ENCODE measurements around the gene GFRA3. TPM values are rescaled to one million over a fixed set of nuclear protein-coding genes. Genes with fewer than 3 reads are reported as not detected.

GFRA3 gene
- total RNA-seq, 1 donor = not detected

DNA sequence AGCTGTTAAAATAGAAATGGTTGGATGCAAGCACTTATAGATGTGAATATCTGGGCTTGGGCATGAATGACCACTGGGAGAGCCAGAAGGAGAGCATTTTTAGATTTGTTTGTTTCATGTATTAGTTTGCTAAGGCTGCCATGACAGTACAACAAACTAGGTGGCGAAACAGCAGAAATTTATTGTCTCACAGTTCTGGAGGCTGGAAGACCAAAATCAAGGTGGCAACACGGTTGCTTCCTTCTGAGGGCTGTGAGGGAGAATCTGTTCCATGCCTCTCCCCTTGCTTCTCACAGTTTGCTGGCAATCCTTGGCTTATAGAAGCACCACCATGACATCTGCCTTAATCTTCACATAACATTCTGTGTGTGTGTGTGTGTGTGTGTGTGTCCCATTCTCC lies 41.1 kb downstream of the GFRA3 start:
- no peaks in the 10 kb centered on the region for H3K9me3 ChIP-seq (ENCODE audit: low read depth, low read length)
- no peaks in the 10 kb centered on the region for H3K4me1 ChIP-seq (ENCODE audit: insufficient read depth, low read length)
- no peaks in the 10 kb centered on the region for H3K27me3 ChIP-seq (ENCODE audit: insufficient read depth, low read length)
- no peak overlapping the region for H3K4me3 ChIP-seq (ENCODE audit: low read length)

DNA sequence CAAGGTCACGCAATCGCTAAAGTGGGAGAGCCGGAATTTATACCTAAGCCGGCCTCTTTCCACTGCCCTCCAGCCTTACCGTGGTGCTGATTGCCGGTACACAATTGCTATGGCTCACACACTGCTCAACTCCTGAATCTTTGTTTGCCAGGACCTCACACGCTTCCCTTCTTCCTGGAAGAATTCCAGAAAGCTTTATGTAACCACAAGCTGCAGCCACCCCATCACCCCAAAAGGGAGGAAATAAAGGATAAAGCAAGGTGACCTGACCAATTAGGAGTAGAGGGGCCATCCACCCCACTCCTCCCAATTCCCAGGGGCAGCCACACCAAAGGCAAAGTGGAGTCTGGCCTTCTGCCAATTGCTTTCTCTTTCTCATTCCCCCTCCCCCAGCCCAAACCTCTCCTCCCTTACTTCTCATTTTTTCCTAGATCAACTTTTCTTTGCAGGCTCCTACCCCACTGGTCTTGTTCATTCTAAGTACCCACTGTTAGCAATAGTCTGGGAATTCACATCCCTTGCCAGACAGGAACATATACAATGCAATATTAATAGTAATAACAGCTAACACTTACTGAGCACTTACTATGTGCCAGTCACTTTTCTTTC lies 43.3 kb downstream of the GFRA3 start:
- H3K27me3 ChIP-seq (ENCODE audit: insufficient read depth, low read length) = no peaks in the 10 kb centered on the region
- no peak overlapping the region for H3K4me3 ChIP-seq (ENCODE audit: low read length)
- no peaks in the 10 kb centered on the region for H3K4me1 ChIP-seq (ENCODE audit: insufficient read depth, low read length)
- no peaks in the 10 kb centered on the region for H3K9me3 ChIP-seq (ENCODE audit: low read depth, low read length)

DNA sequence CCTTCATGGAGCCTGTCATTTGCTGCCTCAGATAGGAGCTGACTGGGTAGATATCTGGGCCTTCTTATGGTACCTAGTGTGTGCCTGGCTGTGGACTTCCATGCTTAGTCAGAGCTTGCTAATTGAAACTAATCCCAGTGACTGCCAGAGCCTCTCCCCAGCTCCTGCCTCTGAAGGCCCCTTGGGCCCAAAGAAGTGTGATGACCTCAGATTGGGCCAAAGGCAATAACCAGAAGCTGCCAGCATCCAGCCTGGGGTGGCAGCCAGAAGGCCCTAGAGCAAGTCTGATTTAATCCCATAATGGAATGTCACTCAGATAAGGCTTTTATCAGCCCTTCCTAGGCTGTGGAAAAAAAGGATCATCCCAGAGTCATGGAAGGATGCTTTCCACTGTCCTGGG lies 44.2 kb downstream of the GFRA3 start:
- Histone ChIP-seq H3K4me3 (ENCODE audit: low read length) (no peak overlapping the region), H3K27me3 (ENCODE audit: insufficient read depth, low read length) (no peaks in the 10 kb centered on the region), H3K4me1 (ENCODE audit: insufficient read depth, low read length) (no peaks in the 10 kb centered on the region), H3K9me3 (ENCODE audit: low read depth, low read length) (no peaks in the 10 kb centered on the region)

DNA sequence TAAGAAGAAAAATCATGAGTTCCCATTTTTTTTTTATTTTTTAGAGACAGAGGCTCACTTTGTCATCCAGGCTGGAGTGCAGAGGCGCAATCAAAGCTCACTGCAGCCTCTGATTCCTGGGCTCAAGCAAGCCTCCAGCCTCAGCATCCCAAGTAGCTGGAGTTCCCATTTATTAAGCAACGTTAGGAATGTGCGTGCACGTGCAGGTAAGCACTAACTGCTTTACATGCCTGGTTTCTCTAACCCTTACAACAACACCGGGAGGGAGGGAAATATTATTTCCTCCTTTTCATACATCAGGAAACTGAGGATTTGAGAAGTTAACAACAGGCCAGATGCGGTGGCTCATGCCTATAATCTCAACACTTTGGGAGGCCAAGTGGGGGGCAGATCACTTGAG lies 45.0 kb downstream of the GFRA3 start:
- no peak overlapping the region for H3K4me3 ChIP-seq (ENCODE audit: low read length)
- no peaks in the 10 kb centered on the region for H3K27me3 ChIP-seq (ENCODE audit: insufficient read depth, low read length)
- no peaks in the 10 kb centered on the region for H3K4me1 ChIP-seq (ENCODE audit: insufficient read depth, low read length)
- no peaks in the 10 kb centered on the region for H3K9me3 ChIP-seq (ENCODE audit: low read depth, low read length)

DNA sequence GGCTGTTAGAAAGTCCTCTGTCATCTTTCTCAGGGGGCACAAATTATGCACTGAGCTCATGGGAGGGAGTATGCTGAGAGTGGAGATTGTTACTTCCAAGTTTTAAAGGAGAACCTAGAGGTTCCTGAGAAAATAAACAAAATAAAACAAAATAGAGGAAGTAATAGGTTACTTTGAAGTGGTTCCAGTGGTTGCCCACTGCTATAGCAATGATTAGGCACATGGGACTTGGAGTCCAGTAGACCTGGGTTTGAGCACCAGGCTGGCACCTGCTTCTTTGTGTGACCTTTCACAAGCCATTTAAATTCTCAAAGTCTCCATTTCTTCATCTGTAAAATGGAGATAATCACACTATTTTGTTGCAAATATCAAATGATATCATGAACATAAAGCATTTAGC lies 47.5 kb downstream of the GFRA3 start:
- H3K27me3 ChIP-seq (ENCODE audit: insufficient read depth, low read length) = no peaks in the 10 kb centered on the region
- peaks cover 6% of the 10 kb centered on the region for H3K4me1 ChIP-seq (ENCODE audit: insufficient read depth, low read length)
- H3K4me3 ChIP-seq (ENCODE audit: low read length) = no peak overlapping the region

DNA sequence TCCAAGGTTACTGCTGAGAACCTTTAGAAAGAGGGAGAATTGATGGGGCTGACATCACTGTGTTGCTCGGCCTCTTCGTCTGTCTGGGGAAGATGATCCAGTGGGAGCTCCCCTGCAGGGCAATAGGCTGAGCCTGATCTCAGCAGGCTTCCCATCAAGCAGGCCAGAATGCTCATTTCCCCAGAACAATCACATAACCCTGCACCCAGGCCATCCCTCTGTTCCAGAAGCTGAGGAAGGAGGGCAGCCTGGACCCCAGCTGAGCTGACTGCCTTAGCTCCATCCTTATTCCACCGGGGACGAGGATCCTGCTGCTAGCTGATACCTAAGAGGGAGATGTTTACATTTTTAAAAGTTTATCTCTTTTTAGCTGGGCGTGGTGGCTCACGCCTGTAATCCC lies 49.7 kb downstream of the GFRA3 start:
- Histone ChIP-seq H3K4me3 (ENCODE audit: low read length) (no peak overlapping the region), H3K9me3 (ENCODE audit: low read depth, low read length) (no peaks in the 10 kb centered on the region), H3K4me1 (ENCODE audit: insufficient read depth, low read length) (peaks cover 6% of the 10 kb centered on the region)

More for the DNA sequence above, 47.5 kb downstream of the GFRA3 start:
- H3K9me3 ChIP-seq (ENCODE audit: low read depth, low read length) = no peaks in the 10 kb centered on the region

DNA sequence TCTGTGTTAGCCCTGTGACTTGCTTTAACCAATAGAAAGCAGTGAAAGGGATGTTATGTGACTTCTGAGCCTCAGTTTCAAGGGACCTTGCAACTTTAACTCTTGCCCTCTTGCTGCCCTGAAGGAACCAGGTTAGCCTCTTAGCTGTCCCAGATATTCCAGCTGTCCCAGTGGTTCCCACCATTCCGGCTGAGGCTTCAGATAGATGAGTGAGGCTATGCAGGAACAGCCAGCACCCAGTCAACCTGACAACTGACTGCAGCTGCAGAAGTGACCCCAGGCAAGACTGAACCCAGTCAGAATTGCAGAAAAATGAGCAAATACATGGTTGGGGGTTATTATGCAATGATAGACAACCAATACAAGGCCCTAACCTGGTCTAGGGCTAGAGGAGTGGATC lies 50.9 kb downstream of the GFRA3 start:
- Histone ChIP-seq H3K4me3 (ENCODE audit: low read length) (no peak overlapping the region), H3K4me1 (ENCODE audit: insufficient read depth, low read length) (peaks cover 6% of the 10 kb centered on the region), H3K27me3 (ENCODE audit: insufficient read depth, low read length) (no peaks in the 10 kb centered on the region), H3K9me3 (ENCODE audit: low read depth, low read length) (no peaks in the 10 kb centered on the region)

More for the DNA sequence above, 49.7 kb downstream of the GFRA3 start:
- H3K27me3 ChIP-seq (ENCODE audit: insufficient read depth, low read length) = no peaks in the 10 kb centered on the region

DNA sequence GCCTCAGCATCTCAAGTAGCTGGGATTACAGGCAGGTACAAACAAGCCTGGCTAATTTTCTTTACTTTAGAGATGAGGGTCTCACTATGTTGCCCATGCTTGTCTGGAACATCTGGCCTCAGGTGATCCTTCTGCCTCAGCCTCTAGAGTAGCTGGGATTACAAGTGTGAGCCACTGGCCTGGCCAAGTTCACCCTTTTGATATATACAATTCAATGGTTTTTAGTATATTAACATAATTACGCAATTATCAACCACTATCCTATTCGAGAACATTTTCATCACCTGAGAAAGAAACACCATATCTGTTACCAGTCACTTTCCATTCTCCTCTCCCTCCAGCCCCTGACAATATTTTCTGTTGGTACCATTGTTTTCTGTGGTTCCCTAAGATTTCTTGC lies 57.6 kb downstream of the GFRA3 start:
- Histone ChIP-seq H3K27me3 (ENCODE audit: insufficient read depth, low read length) (no peaks in the 10 kb centered on the region), H3K4me1 (ENCODE audit: insufficient read depth, low read length) (peaks cover 18% of the 10 kb centered on the region), H3K9me3 (ENCODE audit: low read depth, low read length) (no peaks in the 10 kb centered on the region), H3K4me3 (ENCODE audit: low read length) (no peak overlapping the region)

DNA sequence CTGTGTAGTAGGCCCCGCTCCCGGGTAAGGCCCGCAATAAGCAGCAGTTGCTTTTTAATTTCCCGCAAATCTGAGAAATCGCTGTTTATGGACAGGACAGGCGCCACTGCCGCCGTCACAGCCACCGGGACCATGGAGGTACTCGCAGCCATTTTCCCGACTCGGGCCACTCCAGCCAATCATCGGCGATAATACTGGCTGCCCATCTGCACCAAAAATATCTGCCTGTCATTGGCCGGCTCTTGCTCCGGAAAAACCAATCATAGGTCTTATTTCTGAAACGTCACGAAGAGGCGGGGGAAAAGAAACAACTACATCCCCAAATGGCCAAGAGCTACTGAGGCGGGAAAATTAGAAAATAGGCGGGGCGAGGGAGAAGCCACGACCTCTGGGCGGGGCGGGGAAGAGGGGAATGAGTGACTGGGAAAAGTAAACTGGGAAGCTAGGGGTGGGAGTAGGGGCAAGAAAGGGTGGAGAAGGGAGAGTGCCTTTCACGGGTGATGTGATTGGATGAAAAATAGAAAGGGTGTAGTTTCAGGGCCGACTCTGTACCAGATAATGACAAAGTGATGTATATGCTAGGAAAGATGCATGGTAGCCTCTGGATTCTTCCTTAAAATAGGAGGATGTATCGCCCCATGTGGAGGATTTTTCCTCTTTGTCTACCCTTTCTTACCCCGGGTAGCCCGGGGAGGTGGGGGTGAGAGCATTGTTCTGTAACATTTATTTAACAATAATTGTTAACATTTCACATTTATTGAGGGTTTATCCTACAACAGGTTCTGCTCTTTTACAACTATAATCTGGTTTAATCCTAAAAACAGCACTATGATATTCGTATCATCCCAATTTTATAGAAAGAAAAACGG lies 61.0 kb downstream of the GFRA3 start, which contains the start of gene CDC23:
TSS of gene CDC23 (minus strand) at position 163 of the 869 bp plus-strand sequence. CDS start at position 152, 11 bp downstream.
- Histone ChIP-seq H3K9me3 (ENCODE audit: low read depth, low read length) (no peaks in the 10 kb centered on the region), H3K4me1 (ENCODE audit: insufficient read depth, low read length) (peaks cover 24% of the 10 kb centered on the region), H3K27me3 (ENCODE audit: insufficient read depth, low read length) (no peaks in the 10 kb centered on the region), H3K4me3 (ENCODE audit: low read length) (peak within 1 kb of the TSS; percentile 84)

DNA sequence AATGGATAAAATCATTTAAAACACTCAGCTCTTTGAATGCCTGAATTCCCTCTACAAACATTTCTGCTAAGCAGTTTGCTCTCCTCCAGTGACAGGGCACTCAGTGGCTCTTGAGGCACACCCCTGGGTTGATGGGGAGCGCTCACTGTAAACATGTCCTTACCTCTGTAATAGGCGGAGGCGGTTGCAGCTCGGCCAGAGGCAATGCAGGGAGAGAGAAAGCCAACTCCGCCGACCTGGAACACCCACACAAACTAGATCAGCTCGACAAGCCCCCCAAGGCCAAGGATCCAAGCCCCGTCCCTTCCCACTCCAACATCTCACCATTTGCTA lies 61.6 kb downstream of the GFRA3 start:
- peaks cover 24% of the 10 kb centered on the region for H3K4me1 ChIP-seq (ENCODE audit: insufficient read depth, low read length)
- H3K27me3 ChIP-seq (ENCODE audit: insufficient read depth, low read length) = no peaks in the 10 kb centered on the region
- peak overlapping the region; percentile 84 for H3K4me3 ChIP-seq (ENCODE audit: low read length)
- H3K9me3 ChIP-seq (ENCODE audit: low read depth, low read length) = no peaks in the 10 kb centered on the region

DNA sequence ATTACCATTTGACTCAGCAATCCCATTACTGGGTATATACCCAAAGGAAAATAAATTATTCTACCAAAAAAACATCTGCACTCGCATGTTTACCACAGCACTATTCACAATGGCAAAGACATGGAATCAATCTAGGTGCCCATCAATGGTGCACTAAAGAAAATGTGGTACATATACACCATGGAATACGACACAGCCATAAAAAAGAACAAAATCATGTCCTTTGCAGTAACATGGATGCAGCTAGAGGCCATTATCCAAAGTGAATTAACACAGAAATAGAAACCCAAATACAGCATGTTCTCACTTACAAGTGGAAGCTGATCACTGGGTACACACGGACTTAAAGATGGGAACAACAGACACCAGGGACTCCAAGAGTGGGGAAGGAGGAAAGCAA lies 63.4 kb downstream of the GFRA3 start:
- no peaks in the 10 kb centered on the region for H3K9me3 ChIP-seq (ENCODE audit: low read depth, low read length)
- no peak overlapping the region for H3K4me3 ChIP-seq (ENCODE audit: low read length)
- H3K27me3 ChIP-seq (ENCODE audit: insufficient read depth, low read length) = no peaks in the 10 kb centered on the region
- peaks cover 24% of the 10 kb centered on the region for H3K4me1 ChIP-seq (ENCODE audit: insufficient read depth, low read length)

Other genes with a start within 250 kb of the GFRA3 start
- 70.8 TPM for gene FAM13B, start 241.5 kb downstream of the GFRA3 start, total RNA-seq
- gene WNT8A, start 190.6 kb downstream of the GFRA3 start, total RNA-seq = not detected
- not detected for gene NME5, start 135.2 kb downstream of the GFRA3 start, total RNA-seq
- 13.3 TPM for gene BRD8, start 96.0 kb downstream of the GFRA3 start, total RNA-seq
- 0.42 TPM for gene KIF20A, start 95.5 kb downstream of the GFRA3 start, total RNA-seq
- 17.2 TPM for gene CDC23, start 61.3 kb downstream of the GFRA3 start, total RNA-seq
- gene CDC25C, start 57.2 kb upstream of the GFRA3 start, total RNA-seq = 1.2 TPM
- 72.2 TPM for gene FAM53C, start 63.6 kb upstream of the GFRA3 start, total RNA-seq
- gene KDM3B, start 78.1 kb upstream of the GFRA3 start, total RNA-seq = 72.1 TPM
- not detected for gene REEP2, start 164.4 kb upstream of the GFRA3 start, total RNA-seq
- gene EGR1, start 190.9 kb upstream of the GFRA3 start, total RNA-seq = 36.6 TPM

Measured in mononuclear cell (primary cell).